Heart left ventricle (tissue), 13 donors: Measurements from ENCODE around the gene ZNF664.

ENCODE experiments used
- POLR2A ChIP-seq, 2 donors: fragments of 450-650 bp; IDR thresholded peaks; one replicate each; pipeline ENCODE4 v1.6.1; 2017; ENCODE audit warnings: antibody characterized with exemption in 2 of 2, mild to moderate bottlenecking in 2 of 2, moderate library complexity in 2 of 2
- TF ChIP-seq, protein P1 (sequence below), 12 donors: fragments of 200-600 bp; sonication (generic) in 4 of 12; IDR thresholded peaks; one replicate each; pipeline versions ENCODE4 v1.5.0 to v1.8.0; 2018 to 2022; ENCODE audit warnings: antibody characterized with exemption in 12 of 12, mild to moderate bottlenecking in 5 of 12
- donor health status: ischemic (EF 13 %, LVEDD 7.1; RV severe dilation, severe dysfunction).
- donor health status: DM: no; HTN: yes; CAD: no.
- donor health status: DM: no; HTN: no; CAD: no.
- donor health status: ischemic (EF 25% LVEDD 6.9; RV normal size, moderate dysfunction).
- donor health status: ischemic (EF 25% LVEDD 5.7; RV mildly dilated, moderate dysfunction).
- donor health status: ischemic (EF 35%, LVEDD 5.7; RV mildly dilated, moderate dysfunction).
- donor health status: nonischemic (EF 11% LVEDD 7.7; RV severe dilation, severe dysfunction).
- donor health status: DM: yes; HTN: yes; CAD: no.
- donor health status: PGD.
- donor health status: ischemic (EF 29% LVEDD 5.4; RV normal size, mild dysfunction).
- donor health status: nonischemic (EF 23%, LVEDD 6.1; RV moderate dilation, normal function).

DNA sequence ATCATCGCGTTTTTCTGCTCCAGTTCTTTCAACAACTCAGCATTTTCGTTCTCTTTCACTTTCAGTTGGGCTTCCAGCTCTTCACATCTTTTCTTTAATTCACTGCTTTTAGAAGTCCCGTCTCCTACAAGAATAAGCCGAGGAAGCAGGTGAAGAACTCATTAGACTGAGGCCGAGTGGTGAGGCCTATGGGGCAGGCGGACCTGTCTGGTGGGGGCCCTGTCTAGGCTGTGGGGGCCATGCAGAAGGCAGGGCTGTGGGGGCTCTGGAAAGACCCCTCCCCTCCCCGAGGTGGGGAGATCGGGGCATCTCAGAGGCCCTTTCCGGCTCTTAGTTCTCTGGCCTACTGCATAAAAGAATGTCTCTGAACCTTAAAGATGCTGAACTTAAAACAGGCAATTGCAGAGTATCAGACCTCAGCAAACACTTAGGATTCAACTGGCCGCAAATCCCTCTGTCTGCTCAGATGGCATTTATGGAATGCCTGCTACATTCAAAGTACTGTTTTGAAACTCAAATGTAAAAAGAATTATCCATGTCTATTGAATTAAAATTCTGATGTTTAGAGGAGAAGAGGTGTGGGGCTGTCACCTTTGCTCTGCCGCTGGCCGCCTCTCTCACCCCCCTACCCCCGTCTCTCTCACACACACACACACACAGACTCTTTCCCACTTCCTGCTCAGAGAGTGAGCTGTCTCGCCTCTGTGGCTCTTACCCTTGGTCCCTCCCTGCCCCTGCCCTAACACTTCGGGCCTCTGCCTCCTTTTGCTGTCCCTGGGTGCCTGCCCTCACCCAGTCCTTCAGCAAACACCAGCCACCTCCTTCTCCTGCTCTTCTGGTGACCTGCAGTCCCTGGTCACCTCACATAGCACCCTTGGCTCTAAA is 35.1 kb upstream of the ZNF664 start:
- TF ChIP-seq, protein P1, sequence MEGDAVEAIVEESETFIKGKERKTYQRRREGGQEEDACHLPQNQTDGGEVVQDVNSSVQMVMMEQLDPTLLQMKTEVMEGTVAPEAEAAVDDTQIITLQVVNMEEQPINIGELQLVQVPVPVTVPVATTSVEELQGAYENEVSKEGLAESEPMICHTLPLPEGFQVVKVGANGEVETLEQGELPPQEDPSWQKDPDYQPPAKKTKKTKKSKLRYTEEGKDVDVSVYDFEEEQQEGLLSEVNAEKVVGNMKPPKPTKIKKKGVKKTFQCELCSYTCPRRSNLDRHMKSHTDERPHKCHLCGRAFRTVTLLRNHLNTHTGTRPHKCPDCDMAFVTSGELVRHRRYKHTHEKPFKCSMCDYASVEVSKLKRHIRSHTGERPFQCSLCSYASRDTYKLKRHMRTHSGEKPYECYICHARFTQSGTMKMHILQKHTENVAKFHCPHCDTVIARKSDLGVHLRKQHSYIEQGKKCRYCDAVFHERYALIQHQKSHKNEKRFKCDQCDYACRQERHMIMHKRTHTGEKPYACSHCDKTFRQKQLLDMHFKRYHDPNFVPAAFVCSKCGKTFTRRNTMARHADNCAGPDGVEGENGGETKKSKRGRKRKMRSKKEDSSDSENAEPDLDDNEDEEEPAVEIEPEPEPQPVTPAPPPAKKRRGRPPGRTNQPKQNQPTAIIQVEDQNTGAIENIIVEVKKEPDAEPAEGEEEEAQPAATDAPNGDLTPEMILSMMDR (IDR thresholded peaks at IDR 0.05), result no peak
- no peak for TF ChIP-seq POLR2A (IDR thresholded peaks at IDR 0.05)
